Thyroid gland (tissue), 4 donors: ENCODE measurements around the gene IFI44. TPM values are rescaled to one million over a fixed set of nuclear protein-coding genes. Genes with fewer than 3 reads are reported as not detected.

Experiments
- DNase-seq, 2 donors: peaks; one replicate each; pipeline ENCODE4 v3.0.0-alpha.2; 2019
- H3K27ac ChIP-seq, 3 donors: fragments of 200-600 bp; sonication (generic); 1 replicate in 2 of 3; 2 replicates in 1 of 3; pipeline ENCODE4 v1.5.1; 2016 to 2019; ENCODE audit warnings: mild to moderate bottlenecking in 1 of 3, moderate library complexity in 1 of 3
- H3K27me3 ChIP-seq: fragments of 200-600 bp; sonication (generic); one replicate; pipeline ENCODE4 v1.5.1; 2019
- H3K36me3 ChIP-seq, 2 donors: fragments of 200-600 bp; sonication (generic); one replicate each; pipeline ENCODE4 v1.5.1; 2016 to 2019
- H3K4me1 ChIP-seq, 2 donors: fragments of 200-600 bp; sonication (generic); one replicate each; pipeline ENCODE4 v1.5.1; 2017 to 2019
- H3K4me3 ChIP-seq, 3 donors: fragments of 200-600 bp; sonication (generic); replicated peaks in 1 of 3; 1 replicate in 2 of 3; 2 replicates in 1 of 3; pipeline ENCODE4 v1.5.1; 2016; ENCODE audit warnings: mild to moderate bottlenecking in 1 of 3
- H3K9me3 ChIP-seq: fragments of 200-600 bp; sonication (generic); one replicate; pipeline ENCODE4 v1.5.1; 2017
- CTCF ChIP-seq, 6 experiments: fragments of 200-600 bp in 3 of 6; fragments of 450-650 bp in 3 of 6; sonication (generic) in 3 of 6; IDR thresholded peaks; one replicate each; pipeline ENCODE4 v1.5.1; 2016 to 2019; ENCODE audit warnings: antibody characterized with exemption in 6 of 6, mild to moderate bottlenecking in 2 of 6, inconsistent platforms in 1 of 6, moderate library complexity in 1 of 6
- POLR2A ChIP-seq, 2 donors: fragments of 450-650 bp; IDR thresholded peaks; one replicate each; pipeline ENCODE4 v1.6.1; 2017; ENCODE audit warnings: antibody characterized with exemption in 2 of 2, mild to moderate bottlenecking in 2 of 2, moderate library complexity in 1 of 2
- WGBS, 2 donors: methylation state at CpG; one replicate each; pipeline ENCODE4 v1.1.5; 2017; 5-methylcytosine and 5-hydroxymethylcytosine counted together
- intact Hi-C: fragments of 100-400 bp; cut with DNase I; formaldehyde crosslinking; loops from one replicate; pipeline ENCODE4 v1.15.1; 2023
- total RNA-seq, 4 donors: library from RNA; depleted of rRNA; stranded (reverse); fragments of >200 nt; gene quantifications; one replicate each; pipeline ENCODE4 v1.2.3, GENCODE V29; 2016

The IFI44 gene
- total RNA-seq, 4 donors from 2014 or later = 23.5 to 58.7 (median 34.8) TPM

- Histone ChIP-seq H3K27ac (no peak overlapping the region), H3K27me3 (no peaks in the 10 kb centered on the region), H3K36me3 (no peaks in the 10 kb centered on the region), H3K4me1 (no peaks in the 10 kb centered on the region), H3K9me3 (no peaks in the 10 kb centered on the region), H3K4me3 (no peak overlapping the region)
- intact Hi-C loops = no loop called here
- DNase-seq = no peak
- 81 to 83% methylated on average over 2 of the region's 2 CpGs for WGBS, 2 donors
- no peak for TF ChIP-seq CTCF (IDR thresholded peaks at IDR 0.05)
- TF ChIP-seq POLR2A (IDR thresholded peaks at IDR 0.05) = no peak
Measured at GRCh38 chr1:78687914-78688313, 38.3 kb downstream of the IFI44 start.

GRCh38 chr1:78688697-78689096 lies 39.1 kb downstream of the IFI44 start:
- DNase-seq = no peak
- Histone ChIP-seq H3K4me1 (no peaks in the 10 kb centered on the region), H3K27ac (no peak overlapping the region), H3K27me3 (no peaks in the 10 kb centered on the region), H3K4me3 (no peak overlapping the region), H3K36me3 (no peaks in the 10 kb centered on the region), H3K9me3 (no peaks in the 10 kb centered on the region)
- TF ChIP-seq CTCF (IDR thresholded peaks at IDR 0.05) (no peak), POLR2A (IDR thresholded peaks at IDR 0.05) (no peak)
- intact Hi-C loops = no loop called here

- intact Hi-C loops = no loop called here
Measured at GRCh38 chr1:78690516-78690915, 40.9 kb downstream of the IFI44 start.

GRCh38 chr1:78691995-78692747 lies 42.5 kb downstream of the IFI44 start:
- 63 to 64% methylated on average over 4 of the region's 4 CpGs for WGBS, 2 donors
- Histone ChIP-seq H3K9me3 (no peaks in the 10 kb centered on the region), H3K27me3 (no peaks in the 10 kb centered on the region), H3K27ac (no peak overlapping the region), H3K4me1 (no peaks in the 10 kb centered on the region), H3K36me3 (no peaks in the 10 kb centered on the region), H3K4me3 (no peak overlapping the region)
- TF ChIP-seq POLR2A (IDR thresholded peaks at IDR 0.05) (no peak), CTCF (IDR thresholded peaks at IDR 0.05) (no peak)
- intact Hi-C loops = no loop called here
- DNase-seq = no peak

More at GRCh38 chr1:78690516-78690915, 40.9 kb downstream of the IFI44 start:
- H3K27ac ChIP-seq = no peak overlapping the region
- no peaks in the 10 kb centered on the region for H3K36me3 ChIP-seq
- H3K4me3 ChIP-seq = no peak overlapping the region
- H3K27me3 ChIP-seq = no peaks in the 10 kb centered on the region
- no peak for DNase-seq
- H3K9me3 ChIP-seq = no peaks in the 10 kb centered on the region
- whole genome bisulfite sequencing, 2 donors = 81 to 85% methylated on average over 3 of the region's 3 CpGs
- H3K4me1 ChIP-seq = no peaks in the 10 kb centered on the region
- TF ChIP-seq POLR2A (IDR thresholded peaks at IDR 0.05) = no peak
- no peak for TF ChIP-seq CTCF (IDR thresholded peaks at IDR 0.05)

- H3K9me3 ChIP-seq = no peaks in the 10 kb centered on the region
- DNase-seq = no peak
- H3K27me3 ChIP-seq = no peaks in the 10 kb centered on the region
- no peaks in the 10 kb centered on the region for H3K4me1 ChIP-seq
- intact Hi-C loops = no loop called here
- H3K36me3 ChIP-seq = no peaks in the 10 kb centered on the region
- no peak overlapping the region for H3K4me3 ChIP-seq
- no peak for TF ChIP-seq CTCF (IDR thresholded peaks at IDR 0.05)
- no peak for TF ChIP-seq POLR2A (IDR thresholded peaks at IDR 0.05)
- H3K27ac ChIP-seq = no peak overlapping the region
Measured at GRCh38 chr1:78699813-78700212, 50.2 kb downstream of the IFI44 start.
